ENCODE data around the gene MMP15.

MMP15 gene

DNA sequence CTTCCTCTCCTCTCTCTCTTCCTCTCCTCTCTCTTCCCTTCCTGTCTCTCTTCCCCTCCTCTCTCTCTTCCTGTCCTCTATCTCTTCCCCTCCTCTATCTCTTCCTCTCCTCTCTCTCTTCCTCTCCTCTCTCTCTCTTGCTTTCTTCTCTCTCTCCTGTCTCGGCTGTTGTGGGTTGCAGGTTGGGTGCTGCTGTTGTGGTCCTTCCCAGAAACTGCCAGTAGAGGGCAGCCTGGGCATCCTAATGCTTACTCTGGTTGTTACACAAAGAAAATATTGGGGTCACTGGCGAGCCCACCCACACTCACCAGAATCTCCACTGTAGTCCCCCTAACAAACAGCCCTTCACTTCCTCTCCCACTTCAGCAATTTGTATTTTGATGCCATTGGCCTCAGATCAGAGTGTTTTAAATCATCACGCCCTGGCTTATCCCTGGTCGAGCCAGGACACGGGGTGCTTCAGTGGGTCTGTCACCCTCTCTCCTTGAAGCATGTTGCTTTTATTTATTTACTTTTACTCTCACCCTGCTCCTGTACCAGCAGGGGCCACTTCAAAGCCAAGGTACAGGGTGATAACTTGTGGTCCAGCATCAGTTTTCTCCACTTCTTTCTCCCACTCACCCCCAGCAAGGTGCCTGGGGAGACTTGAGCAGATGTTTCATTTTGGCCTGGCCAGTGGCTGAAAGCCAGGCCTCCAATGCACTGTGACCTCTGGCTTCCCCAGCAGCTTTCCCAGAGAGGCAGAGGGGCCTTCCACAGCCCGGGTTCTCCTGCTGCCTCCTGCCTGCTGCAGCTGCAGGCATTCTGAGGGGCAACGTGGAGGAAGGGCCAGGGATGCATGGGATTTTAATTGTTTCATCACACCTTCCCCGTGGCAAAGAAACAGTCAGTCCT lies 4.7 kb upstream of the MMP15 start:
- H3K9me3 Mint-ChIP-seq: no peaks in the 10 kb centered on the region
- DNase-seq (ENCODE audit: low spot score in 2 of 2): peak; percentile 42 to 79
- H3K27ac Mint-ChIP-seq: peak overlapping the region; percentile 85

DNA sequence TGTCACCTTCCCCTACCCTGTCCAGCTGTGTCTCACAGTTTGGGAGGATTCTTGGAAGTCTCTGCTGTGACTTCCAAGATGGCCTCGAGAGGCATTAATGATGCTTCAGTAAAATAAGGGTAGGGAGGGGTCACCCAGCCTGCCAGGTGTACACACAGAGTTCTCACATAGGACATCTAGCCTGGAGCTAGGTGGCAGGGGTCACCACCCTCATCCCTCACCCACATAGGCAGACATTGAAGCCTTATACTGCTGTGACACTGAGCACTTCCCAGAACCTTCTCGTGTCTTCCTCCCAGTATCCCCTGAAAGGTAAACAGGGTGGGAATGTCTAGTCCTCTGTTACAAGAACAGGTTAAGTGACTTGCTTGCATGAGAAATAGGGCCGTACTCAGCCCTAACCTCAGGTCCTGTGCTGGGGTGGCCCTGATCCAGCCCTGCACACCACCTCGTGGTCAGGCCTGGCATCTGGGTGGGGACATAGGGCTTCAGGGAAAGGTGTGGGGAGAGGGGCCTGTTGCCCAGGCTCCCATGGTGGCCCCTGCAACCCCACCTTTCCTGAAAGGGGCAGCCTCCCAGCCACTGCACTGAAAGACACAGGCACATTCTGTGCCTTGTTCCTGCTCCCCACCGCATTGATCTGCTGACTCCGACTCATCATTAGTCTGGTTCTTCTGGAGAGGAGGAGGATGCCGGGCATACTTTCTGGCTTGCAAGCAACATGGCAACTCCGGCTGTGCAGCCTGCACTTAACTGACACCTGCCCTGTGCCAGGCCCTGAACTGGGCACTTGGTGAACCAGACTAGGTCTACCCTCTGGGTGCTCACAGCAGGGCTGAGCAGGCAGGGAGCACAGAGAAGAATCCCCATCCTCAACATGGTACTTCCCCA lies 3.6 kb upstream of the MMP15 start:
- H3K4me3 Mint-ChIP-seq: no peak overlapping the region
- peaks cover 24% of the 10 kb centered on the region for H3K36me3 Mint-ChIP-seq
- DNase-seq (ENCODE audit: low spot score in 2 of 2) (no peak), ATAC-seq (no peak)
- H3K27ac Mint-ChIP-seq: peak overlapping the region; percentile 62
- H3K9me3 Mint-ChIP-seq: no peaks in the 10 kb centered on the region
- peaks cover 19% of the 10 kb centered on the region for H3K4me1 Mint-ChIP-seq

More for the DNA sequence above, 4.7 kb upstream of the MMP15 start:
- ATAC-seq: peak; percentile 47
- H3K4me1 Mint-ChIP-seq: peaks cover 19% of the 10 kb centered on the region
- peaks cover 24% of the 10 kb centered on the region for H3K36me3 Mint-ChIP-seq
- no peak overlapping the region for H3K4me3 Mint-ChIP-seq

GRCh38 chr16:58022601-58023371 lies 2.8 kb upstream of the MMP15 start:
- no peak for DNase-seq (ENCODE audit: low spot score in 2 of 2)
- Mint-ChIP-seq H3K9me3 (no peaks in the 10 kb centered on the region), H3K27ac (peak overlapping the region; percentile 62), H3K36me3 (peaks cover 24% of the 10 kb centered on the region), H3K4me1 (peaks cover 19% of the 10 kb centered on the region), H3K4me3 (no peak overlapping the region)
- ATAC-seq: no peak

DNA sequence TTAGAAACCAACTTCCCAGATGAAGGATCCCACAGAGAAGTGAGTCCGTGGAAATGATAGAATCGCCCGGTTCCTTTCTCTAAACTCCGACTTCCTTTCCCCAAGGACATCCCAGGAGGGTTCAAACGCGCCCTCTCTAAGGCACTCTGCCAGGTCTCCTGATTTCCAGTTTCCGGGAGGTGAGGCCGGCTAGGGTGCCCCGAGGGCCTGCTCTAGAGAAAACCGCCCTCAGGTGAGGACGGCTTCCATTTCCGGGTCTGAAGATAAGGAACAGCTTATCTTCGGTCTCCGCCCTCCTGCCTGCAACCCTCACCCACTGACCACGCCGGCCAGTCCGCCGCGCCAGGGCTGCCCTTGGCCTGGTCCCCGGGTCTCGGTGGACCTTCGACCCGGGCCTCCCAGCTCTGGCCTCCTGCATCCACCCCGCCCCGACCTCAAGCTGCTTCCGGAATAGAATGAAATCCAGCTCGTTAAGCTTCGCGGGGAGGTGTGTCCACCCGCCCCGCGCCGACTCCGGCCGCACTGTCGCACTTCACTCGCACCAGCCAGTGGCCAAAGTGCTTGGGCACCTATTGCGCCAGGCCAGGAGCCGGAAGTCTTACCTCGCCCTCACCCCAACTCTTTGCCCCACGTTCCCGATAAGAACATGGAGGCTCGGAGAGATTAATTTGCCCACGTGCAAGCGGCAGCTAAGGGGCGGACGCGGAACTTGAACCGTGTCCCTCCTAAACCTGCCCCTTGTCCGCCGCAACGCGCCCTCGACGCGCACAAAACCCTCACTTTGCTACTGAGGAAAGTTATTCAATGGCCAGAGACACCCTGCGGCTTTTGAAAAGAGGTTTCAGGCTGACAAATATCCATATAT lies 836 bp upstream of the MMP15 start:
- Mint-ChIP-seq H3K4me1 (peaks cover 19% of the 10 kb centered on the region), H3K27ac (peak overlapping the region; percentile 80), H3K4me3 (peak overlapping the region; percentile 80), H3K9me3 (no peaks in the 10 kb centered on the region), H3K36me3 (peaks cover 14% of the 10 kb centered on the region)
- DNase-seq (ENCODE audit: low spot score in 2 of 2) (peak in 1 of 2 donors; percentile 57), ATAC-seq (no peak)

GRCh38 chr16:58026139-58026704 lies 668 bp downstream of the MMP15 start:
- peak; percentile 9 for ATAC-seq
- Mint-ChIP-seq H3K4me3 (peak overlapping the region; percentile 80), H3K27ac (no peak overlapping the region), H3K9me3 (no peaks in the 10 kb centered on the region), H3K4me1 (peaks cover 9% of the 10 kb centered on the region), H3K36me3 (peaks cover 5% of the 10 kb centered on the region)
- DNase-seq (ENCODE audit: low spot score in 2 of 2): peak in 1 of 2 donors; percentile 54

DNA sequence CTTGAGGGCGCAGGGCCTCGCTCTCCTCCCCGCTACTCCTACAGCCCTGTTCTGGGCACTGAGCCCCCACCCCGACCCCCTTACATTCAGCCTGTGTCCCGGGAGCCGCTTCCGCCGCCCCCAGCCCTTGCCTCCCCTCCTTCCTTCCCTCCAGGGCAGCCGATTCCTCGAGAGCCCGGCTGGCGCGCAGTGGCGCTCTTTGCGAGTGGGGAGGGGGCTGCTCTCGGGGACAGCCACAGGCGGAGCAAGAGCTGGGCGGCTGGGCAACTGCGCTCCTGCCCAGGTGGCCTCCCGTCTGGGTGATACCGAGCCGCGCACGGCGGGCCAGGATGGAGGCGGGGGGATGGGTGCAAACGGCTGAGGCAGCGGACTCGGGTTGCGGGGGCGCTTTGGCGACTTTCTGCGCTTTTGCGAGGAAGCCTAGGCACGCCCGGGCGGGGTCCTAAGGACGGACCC lies 1.2 kb downstream of the MMP15 start:
- ATAC-seq: no peak
- Mint-ChIP-seq H3K27ac (no peak overlapping the region), H3K9me3 (no peaks in the 10 kb centered on the region), H3K36me3 (peaks cover 5% of the 10 kb centered on the region), H3K4me3 (peak overlapping the region; percentile 80), H3K4me1 (peaks cover 9% of the 10 kb centered on the region)
- peak in 1 of 2 donors; percentile 8 for DNase-seq (ENCODE audit: low spot score in 2 of 2)

- DNase-seq (ENCODE audit: low spot score in 2 of 2) (no peak), ATAC-seq (no peak)
- H3K36me3 Mint-ChIP-seq: peaks cover 5% of the 10 kb centered on the region
- H3K4me3 Mint-ChIP-seq: peak overlapping the region; percentile 80
- peaks cover 9% of the 10 kb centered on the region for H3K4me1 Mint-ChIP-seq
- H3K27ac Mint-ChIP-seq: no peak overlapping the region
- H3K9me3 Mint-ChIP-seq: no peaks in the 10 kb centered on the region
These were observed 1.8 kb downstream of the MMP15 start for GRCh38 chr16:58027161-58027915.

DNA sequence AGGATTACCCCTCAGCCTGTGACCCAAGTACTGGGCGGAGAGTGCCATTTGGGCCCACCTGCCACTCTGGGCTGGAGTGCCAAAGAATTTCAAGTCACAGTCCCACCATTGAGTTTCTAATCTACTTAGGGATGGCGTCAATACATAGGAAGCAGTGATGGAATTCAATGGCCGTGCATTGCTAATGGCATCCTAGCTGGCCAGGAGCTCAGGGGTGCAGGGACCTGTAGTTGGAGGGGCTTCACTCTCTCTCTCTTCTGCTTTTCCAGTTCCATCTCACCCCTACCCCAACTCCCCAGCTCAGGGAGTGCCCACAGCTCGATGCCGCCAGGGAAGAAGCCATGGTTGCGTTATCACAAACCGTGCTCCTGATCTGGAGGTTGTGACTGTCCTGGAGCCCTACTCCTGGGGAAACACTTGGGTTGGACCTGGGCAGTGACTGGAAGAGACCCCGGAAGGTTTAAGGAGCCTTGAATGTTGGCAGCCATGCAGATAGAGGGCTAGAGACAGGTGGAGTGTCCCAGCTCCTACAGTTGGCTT lies 2.4 kb downstream of the MMP15 start:
- H3K27ac Mint-ChIP-seq: no peak overlapping the region
- no peak overlapping the region for H3K4me3 Mint-ChIP-seq
- peaks cover 5% of the 10 kb centered on the region for H3K36me3 Mint-ChIP-seq
- no peaks in the 10 kb centered on the region for H3K9me3 Mint-ChIP-seq
- ATAC-seq (no peak), DNase-seq (ENCODE audit: low spot score in 2 of 2) (no peak)
- peaks cover 9% of the 10 kb centered on the region for H3K4me1 Mint-ChIP-seq

DNA sequence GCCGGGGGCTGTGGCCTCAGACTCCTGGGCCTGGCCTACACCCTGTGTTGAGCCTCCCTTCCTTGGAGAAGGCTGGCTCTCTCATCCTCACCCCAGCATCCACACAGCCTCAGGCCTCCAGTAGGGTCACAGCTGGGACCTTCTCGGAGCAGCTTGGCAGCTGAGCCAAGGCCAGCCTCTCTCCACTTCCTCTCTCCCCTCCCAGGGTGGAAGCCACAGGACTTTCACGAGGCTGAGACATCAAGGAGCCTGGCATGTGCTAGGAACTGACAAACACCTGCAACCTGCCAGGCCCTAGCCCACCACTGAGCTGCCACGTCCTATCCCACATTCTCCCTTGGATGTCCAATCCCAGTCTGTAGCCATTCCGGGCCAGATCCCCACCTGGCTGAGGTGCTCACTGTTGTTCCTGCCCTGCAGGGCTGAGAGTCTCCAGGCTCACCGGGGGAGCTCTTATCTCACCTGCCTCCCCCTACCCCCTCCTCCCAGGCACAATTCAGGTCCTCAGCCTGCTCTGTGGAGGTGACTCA lies 3.1 kb downstream of the MMP15 start:
- DNase-seq (ENCODE audit: low spot score in 2 of 2) (no peak), ATAC-seq (no peak)
- Mint-ChIP-seq H3K27ac (peak overlapping the region; percentile 37), H3K36me3 (peaks cover 5% of the 10 kb centered on the region), H3K4me3 (no peak overlapping the region), H3K9me3 (no peaks in the 10 kb centered on the region), H3K4me1 (peaks cover 9% of the 10 kb centered on the region)

- no peak for DNase-seq (ENCODE audit: low spot score in 2 of 2)
- ATAC-seq: no peak
These were observed 3.9 kb downstream of the MMP15 start for GRCh38 chr16:58029410-58029809.

GRCh38 chr16:58030136-58030840 lies 4.7 kb downstream of the MMP15 start:
- no peak overlapping the region for H3K27ac Mint-ChIP-seq
- ATAC-seq: no peak
- no peaks in the 10 kb centered on the region for H3K4me1 Mint-ChIP-seq
- no peak for DNase-seq (ENCODE audit: low spot score in 2 of 2)
- H3K9me3 Mint-ChIP-seq: no peaks in the 10 kb centered on the region
- no peak overlapping the region for H3K4me3 Mint-ChIP-seq
- H3K36me3 Mint-ChIP-seq: no peaks in the 10 kb centered on the region

More at GRCh38 chr16:58029410-58029809, 3.9 kb downstream of the MMP15 start:
- H3K4me1 Mint-ChIP-seq: peaks cover 8% of the 10 kb centered on the region
- H3K36me3 Mint-ChIP-seq: peaks cover 5% of the 10 kb centered on the region
- H3K4me3 Mint-ChIP-seq: no peak overlapping the region
- H3K27ac Mint-ChIP-seq: peak overlapping the region; percentile 37
- no peaks in the 10 kb centered on the region for H3K9me3 Mint-ChIP-seq

GRCh38 chr16:58031016-58031800 lies 5.7 kb downstream of the MMP15 start:
- Mint-ChIP-seq H3K9me3 (no peaks in the 10 kb centered on the region), H3K4me1 (no peaks in the 10 kb centered on the region), H3K36me3 (no peaks in the 10 kb centered on the region), H3K27ac (peak overlapping the region; percentile 64), H3K4me3 (no peak overlapping the region)
- no peak for DNase-seq (ENCODE audit: low spot score in 2 of 2)
- no peak for ATAC-seq

Data from stimulated activated effector memory CD8-positive, alpha-beta T cell treated with anti-CD3 and anti-CD28 coated beads, Interleukin-12 subunit alpha, Interleukin-12 subunit beta, amount 100 ng/mL, for 72 hours (primary cell).